Activated CD4-positive, alpha-beta T cell treated with anti-CD3 and anti-CD28 coated beads for 1 hour (primary cell): Measurements from ENCODE around the gene CYTH2.

Experiments used
- DNase-seq: peaks from one replicate; pipeline ENCODE4 v3.0.0-alpha.2; 2020

CYTH2 gene

GRCh38 chr19:48469289-48469881 lies at the start of gene CYTH2:
Gene CYTH2 (plus strand): TSS chr19:48469369. CDS start chr19:48469508, 139 bp downstream.
- DNase-seq, result peak; percentile 48

DNA sequence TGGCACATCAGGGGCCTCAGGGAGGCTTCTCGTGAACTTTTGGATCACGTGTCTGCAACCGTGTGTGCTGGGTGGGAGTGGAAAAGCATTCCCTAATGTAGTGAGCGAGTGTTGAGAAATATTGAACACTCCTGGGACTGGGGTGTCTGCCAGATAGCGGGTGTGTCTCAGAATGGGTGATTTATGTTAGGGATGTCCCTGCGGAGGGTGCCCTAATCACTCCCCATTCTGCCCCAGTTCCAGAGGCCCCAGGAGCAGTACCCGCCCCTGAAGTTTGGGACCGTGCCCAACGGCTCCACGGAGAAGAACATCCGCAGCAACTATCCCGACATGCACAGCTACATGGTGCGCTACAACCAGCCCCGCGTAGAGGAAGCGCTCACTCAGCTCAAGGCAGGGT lies 47.6 kb upstream of the CYTH2 start:
- DNase-seq, result no peak

DNA sequence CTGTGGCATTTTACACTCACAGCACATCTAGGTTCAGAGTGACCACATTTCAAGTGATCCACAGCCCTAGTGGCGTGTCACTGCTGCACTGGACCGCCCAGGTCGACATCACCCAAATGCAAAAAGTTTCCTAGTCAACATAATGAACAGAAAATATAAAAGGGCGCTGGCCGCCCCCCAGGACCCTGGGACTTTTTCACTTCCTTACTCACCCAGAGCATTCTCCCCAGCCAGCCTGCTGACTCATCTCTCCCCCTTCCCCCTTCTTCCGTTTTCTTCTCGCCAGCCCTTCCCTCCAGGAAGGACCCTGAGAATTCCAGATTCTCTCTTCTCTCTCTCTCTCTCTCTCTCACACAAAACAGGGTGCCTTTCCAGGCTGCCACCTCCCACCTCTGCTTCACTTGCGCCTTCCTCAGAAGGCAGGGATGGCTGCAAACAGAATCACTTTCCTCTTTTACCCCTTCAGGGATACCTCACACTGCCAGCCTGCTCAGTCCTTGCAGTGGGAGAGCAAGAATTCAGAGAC lies 44.4 kb upstream of the CYTH2 start:
- no peak for DNase-seq

- no peak for DNase-seq
These were observed 40.5 kb upstream of the CYTH2 start for GRCh38 chr19:48428670-48429069.

DNA sequence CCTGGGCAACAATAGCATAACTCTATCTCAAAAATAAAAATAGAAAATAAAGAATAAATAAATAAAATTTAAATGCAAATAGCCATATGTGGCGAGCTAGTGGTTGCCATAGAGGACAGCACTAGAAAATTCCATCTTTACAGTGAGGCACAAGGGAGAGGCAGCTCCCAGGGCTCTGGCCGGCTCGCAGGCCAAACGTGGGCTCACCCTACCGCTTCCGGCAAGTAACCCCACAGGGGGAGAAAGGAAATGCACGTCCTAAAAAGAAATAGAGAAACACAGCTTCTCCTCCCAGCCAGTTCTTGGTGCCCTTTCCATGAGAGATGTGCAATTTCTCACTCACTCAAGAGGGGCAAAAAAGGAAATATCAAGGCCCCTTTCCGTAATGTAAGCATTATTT lies 35.8 kb upstream of the CYTH2 start:
- no peak for DNase-seq

DNA sequence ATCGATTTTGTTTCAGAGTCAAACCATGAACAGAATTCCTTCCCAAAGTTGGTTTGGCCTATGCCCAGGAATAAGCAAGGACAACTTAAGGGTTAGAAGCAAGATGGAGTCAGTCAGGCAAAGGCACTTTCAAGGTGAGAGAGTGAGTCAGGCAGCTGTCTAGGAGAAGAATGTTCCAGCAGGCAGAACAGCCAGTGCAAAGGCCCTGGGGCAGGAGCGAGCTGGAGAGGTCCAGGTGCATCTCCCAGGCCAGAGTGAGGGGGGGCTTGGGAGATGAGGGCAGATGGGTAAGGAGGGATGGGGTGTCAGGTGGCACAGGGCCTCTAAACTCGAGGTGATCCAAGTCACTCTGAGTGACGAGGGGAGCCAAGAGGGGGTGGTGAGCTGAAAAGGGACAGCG lies 32.6 kb upstream of the CYTH2 start:
- DNase-seq, result no peak

GRCh38 chr19:48441360-48442050 lies 27.7 kb upstream of the CYTH2 start:
- DNase-seq, result no peak

DNA sequence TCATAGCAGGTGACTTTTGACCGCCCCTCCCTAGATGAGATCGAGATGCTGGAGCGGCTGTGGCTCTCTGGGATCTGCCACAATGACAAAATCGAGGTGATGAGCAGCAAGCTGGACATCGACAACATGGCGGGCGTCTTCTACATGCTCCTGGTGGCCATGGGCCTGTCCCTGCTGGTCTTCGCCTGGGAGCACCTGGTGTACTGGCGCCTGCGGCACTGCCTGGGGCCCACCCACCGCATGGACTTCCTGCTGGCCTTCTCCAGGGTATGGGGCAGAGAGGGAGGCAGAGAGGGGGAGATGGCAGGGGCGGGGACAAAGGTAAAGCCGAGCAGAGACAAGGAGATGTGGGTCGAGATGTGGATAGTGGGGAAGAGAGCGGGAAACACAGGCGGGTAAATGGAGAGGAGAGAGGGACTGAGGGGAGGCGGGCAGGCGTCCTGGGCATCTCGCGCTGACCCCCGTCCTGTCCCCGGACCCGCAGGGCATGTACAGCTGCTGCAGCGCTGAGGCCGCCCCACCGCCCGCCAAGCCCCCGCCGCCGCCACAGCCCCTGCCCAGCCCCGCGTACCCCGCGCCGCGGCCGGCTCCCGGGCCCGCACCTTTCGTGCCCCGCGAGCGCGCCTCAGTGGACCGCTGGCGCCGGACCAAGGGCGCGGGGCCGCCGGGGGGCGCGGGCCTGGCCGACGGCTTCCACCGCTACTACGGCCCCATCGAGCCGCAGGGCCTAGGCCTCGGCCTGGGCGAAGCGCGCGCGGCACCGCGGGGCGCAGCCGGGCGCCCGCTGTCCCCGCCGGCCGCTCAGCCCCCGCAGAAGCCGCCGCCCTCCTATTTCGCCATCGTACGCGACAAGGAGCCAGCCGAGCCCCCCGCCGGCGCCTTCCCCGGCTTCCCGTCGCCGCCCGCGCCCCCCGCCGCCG lies 26.8 kb upstream of the CYTH2 start:
- DNase-seq, result no peak

- DNase-seq, result no peak
These were observed 25.9 kb upstream of the CYTH2 start for GRCh38 chr19:48443256-48443655.

GRCh38 chr19:48443731-48444128 lies 25.4 kb upstream of the CYTH2 start:
- no peak for DNase-seq

- DNase-seq, result no peak
These were observed 24.8 kb upstream of the CYTH2 start for GRCh38 chr19:48444129-48444935.

DNA sequence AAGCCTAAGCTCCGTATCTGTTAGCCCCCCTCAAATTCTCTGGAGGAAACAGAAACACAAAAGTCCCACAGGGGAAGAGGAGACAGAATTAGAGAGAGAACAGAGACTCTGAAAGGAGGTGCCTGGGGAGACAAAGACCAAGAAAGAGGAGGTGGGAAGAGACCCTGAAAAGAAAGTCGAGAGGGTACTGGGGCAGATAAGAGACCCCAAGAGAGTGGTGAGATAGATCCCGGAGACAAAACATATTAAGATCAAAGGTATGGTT lies 24.3 kb upstream of the CYTH2 start:
- no peak for DNase-seq

GRCh38 chr19:48445256-48445605 lies 23.9 kb upstream of the CYTH2 start:
- DNase-seq, result no peak

DNA sequence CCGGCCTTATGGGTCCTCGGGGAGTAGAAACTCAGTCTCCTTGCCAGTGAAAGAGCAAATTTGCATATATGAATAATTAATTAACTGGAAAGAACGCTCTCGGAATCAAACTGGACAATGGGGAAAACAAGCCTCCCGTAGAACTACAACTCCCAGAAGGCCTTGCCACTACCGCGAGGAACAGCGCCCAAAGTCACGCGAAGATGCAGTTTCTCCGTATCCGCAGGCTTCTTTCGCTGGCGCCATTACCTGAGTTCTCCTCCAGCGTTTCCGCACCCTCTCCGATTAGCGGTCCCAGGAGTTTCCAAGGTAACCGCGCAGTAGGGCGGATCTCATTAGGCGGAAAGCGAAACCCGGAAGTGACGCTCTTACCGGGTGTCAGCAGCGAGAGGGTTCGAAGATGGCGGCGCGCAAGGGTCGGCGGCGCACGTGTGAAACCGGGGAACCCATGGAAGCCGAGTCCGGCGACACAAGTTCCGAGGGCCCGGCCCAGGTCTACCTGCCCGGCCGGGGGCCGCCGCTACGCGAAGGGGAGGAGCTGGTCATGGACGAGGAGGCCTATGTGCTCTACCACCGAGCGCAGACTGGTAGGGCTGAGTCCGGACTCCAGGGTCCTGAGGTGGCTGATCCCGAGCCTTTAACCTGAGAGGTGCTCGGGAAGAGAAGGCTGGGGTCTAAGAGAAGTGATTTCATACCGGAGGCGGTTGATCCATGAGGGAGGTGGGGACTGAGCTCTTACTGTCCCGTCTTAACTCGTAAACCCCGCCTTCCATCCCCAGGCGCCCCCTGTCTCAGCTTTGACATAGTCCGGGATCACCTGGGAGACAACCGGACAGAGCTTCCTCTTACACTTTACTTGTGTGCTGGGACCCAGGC lies 23.3 kb upstream of the CYTH2 start, which contains the start of gene GRWD1:
Gene GRWD1, plus strand, starts transcription at position 378 of the 876 bp plus-strand sequence. Its CDS starts 23 bp downstream, at position 401.
- peak; percentile 91 for DNase-seq

DNA sequence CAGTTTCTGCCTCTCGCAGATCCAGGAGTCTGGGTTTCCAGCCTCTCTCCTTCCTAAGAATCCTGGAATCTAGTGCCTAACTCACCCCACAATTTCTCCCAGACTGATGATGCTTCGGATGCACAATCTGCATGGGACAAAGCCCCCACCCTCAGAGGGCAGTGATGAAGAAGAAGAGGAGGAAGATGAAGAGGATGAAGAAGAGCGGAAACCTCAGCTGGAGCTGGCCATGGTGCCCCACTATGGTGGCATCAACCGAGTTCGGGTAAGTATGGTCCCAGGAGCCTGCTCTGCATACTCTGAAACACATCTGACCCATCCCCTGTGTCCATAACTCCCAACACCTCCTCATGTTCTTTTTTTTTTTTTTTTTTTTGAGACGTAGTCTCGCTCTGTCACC lies 22.6 kb upstream of the CYTH2 start:
- no peak for DNase-seq

GRCh38 chr19:48448563-48448962 lies 20.6 kb upstream of the CYTH2 start:
- DNase-seq, result no peak

DNA sequence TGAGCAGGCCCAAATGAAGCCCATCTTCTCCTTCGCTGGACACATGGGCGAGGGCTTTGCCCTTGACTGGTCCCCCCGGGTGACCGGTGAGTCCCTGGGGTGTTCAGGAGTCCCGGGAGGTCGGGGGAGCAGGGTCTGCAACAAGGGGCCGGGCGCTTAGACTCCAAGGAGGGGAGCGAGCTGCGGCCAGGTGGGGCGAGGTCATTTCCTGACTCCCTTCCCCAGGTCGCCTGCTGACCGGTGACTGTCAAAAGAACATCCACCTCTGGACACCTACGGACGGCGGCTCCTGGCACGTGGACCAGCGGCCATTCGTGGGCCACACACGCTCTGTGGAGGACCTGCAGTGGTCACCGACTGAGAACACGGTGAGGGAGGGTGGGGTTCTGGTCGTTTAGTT lies 18.7 kb upstream of the CYTH2 start:
- no peak for DNase-seq

DNA sequence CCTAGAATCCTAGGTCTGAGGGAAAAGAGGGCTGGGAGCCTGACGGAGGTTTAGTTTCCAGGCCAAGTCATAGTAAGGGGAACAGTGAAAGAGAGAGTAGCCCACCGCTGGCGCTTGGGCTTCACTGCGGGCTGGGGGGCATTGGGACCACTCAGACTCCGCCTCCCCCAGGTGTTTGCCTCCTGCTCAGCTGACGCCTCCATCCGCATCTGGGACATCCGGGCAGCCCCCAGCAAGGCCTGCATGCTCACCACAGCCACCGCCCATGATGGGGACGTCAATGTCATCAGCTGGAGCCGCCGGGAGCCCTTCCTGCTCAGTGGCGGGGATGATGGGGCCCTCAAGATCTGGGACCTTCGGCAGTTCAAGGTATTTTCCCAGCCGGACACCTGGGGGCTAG lies 18.3 kb upstream of the CYTH2 start:
- no peak for DNase-seq

GRCh38 chr19:48451624-48452023 lies 17.5 kb upstream of the CYTH2 start:
- DNase-seq, result no peak

- DNase-seq, result no peak
These were observed 16.6 kb upstream of the CYTH2 start for GRCh38 chr19:48452289-48453190.
